ENCODE measurements around the gene MRPS7. TPM values are rescaled to one million over a fixed set of nuclear protein-coding genes. Genes with fewer than 3 reads are reported as not detected.

MRPS7 gene
- total and polyA plus RNA-seq, 9 donors: 19.6 to 46.4 (median 34.3) TPM

GRCh38 chr17:75307957-75308731, 46.5 kb downstream of the MRPS7 start:
- Histone ChIP-seq H3K27ac (no peak overlapping the region), H3K27me3 (no peaks in the 10 kb centered on the region), H3K9me3 (no peaks in the 10 kb centered on the region), H3K4me3 (no peak overlapping the region), H3K36me3 (no peaks in the 10 kb centered on the region), H3K4me1 (ENCODE audit: insufficient read depth) (no peaks in the 10 kb centered on the region)
- no peak for TF ChIP-seq EP300 (IDR thresholded peaks at IDR 0.05)
- TF ChIP-seq POLR2A (IDR thresholded peaks at IDR 0.05): no peak
- no peak for TF ChIP-seq CTCF (IDR thresholded peaks at IDR 0.05)
- intact Hi-C loops (cut with DNase I): no loop called here
- no peak for DNase-seq
- 73 to 83% (median 80%) methylated on average over 13 of the region's 13 CpGs for WGBS, 3 donors

GRCh38 chr17:75308732-75309629, 47.3 kb downstream of the MRPS7 start:
- Histone ChIP-seq H3K27ac (no peak overlapping the region), H3K9me3 (no peaks in the 10 kb centered on the region), H3K4me3 (no peak overlapping the region), H3K36me3 (no peaks in the 10 kb centered on the region), H3K4me1 (ENCODE audit: insufficient read depth) (no peaks in the 10 kb centered on the region), H3K27me3 (no peaks in the 10 kb centered on the region)
- no peak for TF ChIP-seq CTCF (IDR thresholded peaks at IDR 0.05)
- TF ChIP-seq POLR2A (IDR thresholded peaks at IDR 0.05): no peak
- DNase-seq: no peak
- intact Hi-C loops (cut with DNase I): no loop called here
- 66 to 74% (median 70%) methylated on average over 20 of the region's 20 CpGs for WGBS, 3 donors

- no peak for TF ChIP-seq EP300 (IDR thresholded peaks at IDR 0.05)
- no peak for TF ChIP-seq POLR2A (IDR thresholded peaks at IDR 0.05)
- TF ChIP-seq CTCF (IDR thresholded peaks at IDR 0.05): no peak
- H3K27ac ChIP-seq: no peak overlapping the region
- intact Hi-C loops (cut with DNase I): no loop called here
- H3K4me1 ChIP-seq (ENCODE audit: insufficient read depth): peaks cover 2% of the 10 kb centered on the region
- no peak overlapping the region for H3K4me3 ChIP-seq
- H3K9me3 ChIP-seq: no peaks in the 10 kb centered on the region
- DNase-seq: no peak
- no peaks in the 10 kb centered on the region for H3K36me3 ChIP-seq
- WGBS, 3 donors: 75 to 80% (median 80%) methylated on average over 14 of the region's 14 CpGs
- H3K27me3 ChIP-seq: no peaks in the 10 kb centered on the region
Observed at GRCh38 chr17:75313941-75314551, 52.4 kb downstream of the MRPS7 start.

DNA sequence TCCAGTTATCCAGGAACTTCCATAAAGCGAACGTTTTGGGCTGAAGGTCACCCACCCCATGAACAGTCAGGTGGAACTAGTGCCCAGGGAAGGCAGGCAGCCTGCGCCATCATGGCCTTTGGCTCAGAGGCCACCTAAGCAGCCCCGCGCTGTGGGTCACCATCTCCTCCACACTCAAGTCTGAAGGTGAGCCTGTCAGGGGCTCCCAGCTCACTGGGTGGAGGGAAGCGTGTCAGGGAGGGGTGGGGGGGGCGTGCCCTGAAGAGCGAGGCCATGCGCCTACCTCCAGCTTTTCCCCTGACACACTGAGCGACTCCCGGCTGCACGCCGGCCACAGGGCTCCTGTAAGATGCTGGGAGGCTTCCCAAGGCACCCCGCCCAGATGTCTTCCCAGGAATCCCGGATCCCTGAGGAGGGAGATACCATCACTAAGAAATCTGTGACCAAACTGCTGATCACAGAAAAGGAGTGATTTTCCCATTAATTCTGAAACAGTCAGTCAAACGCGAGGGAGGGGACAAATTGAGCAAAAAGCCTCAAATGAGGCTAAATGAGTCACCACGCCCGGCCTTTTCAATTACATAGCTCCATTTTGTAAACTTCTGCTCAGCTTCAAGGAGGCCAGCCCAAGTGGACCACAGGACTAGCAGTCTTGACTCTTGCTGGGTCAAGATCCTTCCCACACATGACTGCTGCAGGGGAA, 54.0 kb downstream of the MRPS7 start:
- H3K27ac ChIP-seq: no peak overlapping the region
- 69 to 72% (median 71%) methylated on average over 19 of the region's 19 CpGs for WGBS, 3 donors
- no peaks in the 10 kb centered on the region for H3K27me3 ChIP-seq
- no peak for DNase-seq
- H3K9me3 ChIP-seq: no peaks in the 10 kb centered on the region
- no peak for TF ChIP-seq POLR2A (IDR thresholded peaks at IDR 0.05)
- no peak overlapping the region for H3K4me3 ChIP-seq
- H3K4me1 ChIP-seq (ENCODE audit: insufficient read depth): peaks cover 2% of the 10 kb centered on the region
- H3K36me3 ChIP-seq: no peaks in the 10 kb centered on the region
- intact Hi-C loops (cut with DNase I): no loop called here

Other genes starting within 250 kb of the MRPS7 start
- 10 to 100 TPM; 17.9 to 40.6 (median 22.0) TPM for gene MRPL58, start 249.2 kb upstream of the MRPS7 start, total RNA-seq
- gene MRPL58, start 249.2 kb upstream of the MRPS7 start, polyA plus RNA-seq: 10 to 100 TPM; 24.3 to 39.7 TPM
- 100 to 1,000 TPM; 137 to 226 (median 153) TPM for gene ATP5PD, start 214.9 kb upstream of the MRPS7 start, total RNA-seq
- 100 to 1,000 TPM; 199 to 331 TPM for gene ATP5PD, start 214.9 kb upstream of the MRPS7 start, polyA plus RNA-seq
- 10 to 100 TPM; 25.0 to 62.5 (median 50.2) TPM for gene KCTD2, start 214.7 kb upstream of the MRPS7 start, total RNA-seq
- gene KCTD2, start 214.7 kb upstream of the MRPS7 start, polyA plus RNA-seq: 10 to 100 TPM; 35.8 to 66.8 TPM
- gene SLC16A5, start 173.9 kb upstream of the MRPS7 start, total RNA-seq: 10 to 100 TPM in 5 of 7 donors, 1 to 10 TPM in 2; 6.0 to 20.6 (median 12.6) TPM
- gene SLC16A5, start 173.9 kb upstream of the MRPS7 start, polyA plus RNA-seq: 1 to 10 TPM; 2.0 to 10.0 TPM
- 1 to 10 TPM; 4.6 to 8.5 (median 5.1) TPM for gene ARMC7, start 151.9 kb upstream of the MRPS7 start, total RNA-seq
- gene ARMC7, start 151.9 kb upstream of the MRPS7 start, polyA plus RNA-seq: 10 to 100 TPM in 1 of 2 donors, 1 to 10 TPM in 1; 5.7 to 10.5 TPM
- 100 to 1,000 TPM in 2 of 7 donors, 10 to 100 TPM in 5; 51.3 to 118 (median 65.9) TPM for gene NT5C, start 130.1 kb upstream of the MRPS7 start, total RNA-seq
- 10 to 100 TPM; 10.0 to 72.9 TPM for gene NT5C, start 130.1 kb upstream of the MRPS7 start, polyA plus RNA-seq
- 10 to 100 TPM; 12.9 to 46.4 (median 20.2) TPM for gene JPT1, start 107.4 kb upstream of the MRPS7 start, total RNA-seq
- 10 to 100 TPM; 20.0 to 54.5 TPM for gene JPT1, start 107.4 kb upstream of the MRPS7 start, polyA plus RNA-seq
- 100 to 1,000 TPM in 5 of 7 donors, 10 to 100 TPM in 2; 75.7 to 504 (median 395) TPM for gene SUMO2, start 78.9 kb upstream of the MRPS7 start, total RNA-seq
- gene SUMO2, start 78.9 kb upstream of the MRPS7 start, polyA plus RNA-seq: 100 to 1,000 TPM; 120 to 497 TPM
- 10 to 100 TPM; 23.4 to 82.2 (median 55.1) TPM for gene NUP85, start 56.2 kb upstream of the MRPS7 start, total RNA-seq
- gene NUP85, start 56.2 kb upstream of the MRPS7 start, polyA plus RNA-seq: 10 to 100 TPM; 38.1 to 41.1 TPM
- gene GGA3, start 273 bp upstream of the MRPS7 start, total RNA-seq: 10 to 100 TPM; 23.1 to 48.9 (median 38.3) TPM
- gene GGA3, start 273 bp upstream of the MRPS7 start, polyA plus RNA-seq: 10 to 100 TPM; 18.2 to 39.6 TPM
- 10 to 100 TPM; 11.8 to 20.3 (median 13.9) TPM for gene MIF4GD, start 9.4 kb downstream of the MRPS7 start, total RNA-seq
- gene MIF4GD, start 9.4 kb downstream of the MRPS7 start, polyA plus RNA-seq: 10 to 100 TPM; 15.7 to 17.8 TPM
- 10 to 100 TPM in 2 of 7 donors, 1 to 10 TPM in 5; 6.0 to 12.1 (median 7.9) TPM for gene SLC25A19, start 27.6 kb downstream of the MRPS7 start, total RNA-seq
- gene SLC25A19, start 27.6 kb downstream of the MRPS7 start, polyA plus RNA-seq: 1 to 10 TPM; 4.1 to 7.4 TPM
- 10 to 100 TPM; 49.2 to 84.9 (median 62.6) TPM for gene GRB2, start 143.8 kb downstream of the MRPS7 start, total RNA-seq
- gene GRB2, start 143.8 kb downstream of the MRPS7 start, polyA plus RNA-seq: 10 to 100 TPM; 41.5 to 88.2 TPM
- 10 to 100 TPM; 37.7 to 87.1 (median 75.3) TPM for gene TMEM94, start 194.8 kb downstream of the MRPS7 start, total RNA-seq
- 10 to 100 TPM; 29.2 to 52.6 TPM for gene TMEM94, start 194.8 kb downstream of the MRPS7 start, polyA plus RNA-seq

Measured in ovary (tissue), 9 donors.